Right renal pelvis (tissue), 4 donors: ENCODE measurements around the gene ABHD4. TPM values are rescaled to one million over a fixed set of nuclear protein-coding genes. Genes with fewer than 3 reads are reported as not detected.
"Not testable (repeated sequence)": the region's sequence is repeated elsewhere in the genome, so short reads cannot be mapped to it uniquely, and the experiment has no call there.

Experiments used
- DNase-seq, 4 donors: peaks; one replicate each; pipeline ENCODE4 v3.0.0-alpha.2; 2013; ENCODE audit warnings: low read depth in 4 of 4, low spot score in 3 of 4, missing footprints in 1 of 4
- polyA plus RNA-seq, 4 donors: library from polyadenylated mRNA; unstranded; fragments of 120-200 nt; gene quantifications; one replicate each; pipeline ENCODE4 v1.2.1, GENCODE V29; 2013; ENCODE audit not compliant: insufficient read length in 4 of 4

ABHD4 gene, protein sequence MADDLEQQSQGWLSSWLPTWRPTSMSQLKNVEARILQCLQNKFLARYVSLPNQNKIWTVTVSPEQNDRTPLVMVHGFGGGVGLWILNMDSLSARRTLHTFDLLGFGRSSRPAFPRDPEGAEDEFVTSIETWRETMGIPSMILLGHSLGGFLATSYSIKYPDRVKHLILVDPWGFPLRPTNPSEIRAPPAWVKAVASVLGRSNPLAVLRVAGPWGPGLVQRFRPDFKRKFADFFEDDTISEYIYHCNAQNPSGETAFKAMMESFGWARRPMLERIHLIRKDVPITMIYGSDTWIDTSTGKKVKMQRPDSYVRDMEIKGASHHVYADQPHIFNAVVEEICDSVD
- 10 to 100 TPM; 46.6 to 57.1 (median 52.7) TPM for polyA plus RNA-seq

DNA sequence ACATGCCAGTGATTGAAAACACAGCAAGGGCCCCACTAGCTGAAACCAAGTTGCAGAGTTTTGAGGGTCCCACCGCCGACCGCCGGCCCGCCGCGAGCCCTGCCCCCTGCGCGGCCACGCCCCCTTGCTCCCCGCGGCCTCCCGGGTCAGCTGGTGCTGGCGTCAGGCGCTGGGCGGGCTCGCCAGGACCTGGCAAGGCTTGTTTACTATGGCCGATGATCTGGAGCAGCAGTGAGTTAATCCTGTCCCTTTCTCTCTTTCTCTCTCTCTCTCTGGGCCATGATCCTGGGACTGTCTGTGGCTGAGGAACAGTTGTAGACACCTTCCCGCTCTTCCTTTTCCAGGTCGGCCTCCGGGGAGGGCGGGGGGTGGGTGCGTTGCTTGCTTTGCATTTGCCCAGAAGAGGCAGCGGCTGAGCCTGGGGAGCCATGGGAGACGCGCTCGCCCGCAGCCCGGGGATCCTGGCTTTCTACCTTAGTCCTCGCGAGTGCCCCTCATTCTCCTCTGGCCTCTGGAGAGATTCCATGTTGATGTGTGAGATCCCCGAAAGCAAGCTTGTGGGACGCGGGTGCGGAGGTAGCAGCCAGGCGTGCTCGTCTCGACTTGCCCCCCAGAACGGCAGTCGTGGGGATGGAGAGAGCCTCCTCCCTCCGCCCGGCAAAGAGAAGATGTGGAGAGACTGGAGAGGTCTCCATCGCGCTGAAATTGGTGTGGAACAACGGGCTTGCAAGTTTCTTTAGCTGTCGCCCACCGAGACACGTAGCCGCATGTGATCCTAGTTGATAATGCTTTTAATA, at the start of gene ABHD4:
TSS of gene ABHD4 (plus strand) at position 202 of the 797 bp plus-strand sequence. CDS start at position 209, 7 bp downstream.
- DNase-seq = peak; percentile 58 to 66 (median 66)

DNA sequence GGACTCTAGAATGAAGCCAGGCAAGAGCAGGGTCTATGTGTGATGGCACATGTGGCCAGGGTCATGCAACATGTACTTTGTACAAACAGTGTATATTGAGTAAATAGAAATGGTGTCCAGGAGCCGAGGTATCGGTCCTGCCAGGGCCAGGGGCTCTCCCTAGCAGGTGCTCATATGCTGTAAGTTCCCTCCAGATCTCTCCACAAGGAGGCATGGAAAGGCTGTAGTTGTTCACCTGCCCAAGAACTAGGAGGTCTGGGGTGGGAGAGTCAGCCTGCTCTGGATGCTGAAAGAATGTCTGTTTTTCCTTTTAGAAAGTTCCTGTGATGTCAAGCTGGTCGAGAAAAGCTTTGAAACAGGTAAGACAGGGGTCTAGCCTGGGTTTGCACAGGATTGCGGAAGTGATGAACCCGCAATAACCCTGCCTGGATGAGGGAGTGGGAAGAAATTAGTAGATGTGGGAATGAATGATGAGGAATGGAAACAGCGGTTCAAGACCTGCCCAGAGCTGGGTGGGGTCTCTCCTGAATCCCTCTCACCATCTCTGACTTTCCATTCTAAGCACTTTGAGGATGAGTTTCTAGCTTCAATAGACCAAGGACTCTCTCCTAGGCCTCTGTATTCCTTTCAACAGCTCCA, 48.7 kb upstream of the ABHD4 start:
- DNase-seq = no peak

DNA sequence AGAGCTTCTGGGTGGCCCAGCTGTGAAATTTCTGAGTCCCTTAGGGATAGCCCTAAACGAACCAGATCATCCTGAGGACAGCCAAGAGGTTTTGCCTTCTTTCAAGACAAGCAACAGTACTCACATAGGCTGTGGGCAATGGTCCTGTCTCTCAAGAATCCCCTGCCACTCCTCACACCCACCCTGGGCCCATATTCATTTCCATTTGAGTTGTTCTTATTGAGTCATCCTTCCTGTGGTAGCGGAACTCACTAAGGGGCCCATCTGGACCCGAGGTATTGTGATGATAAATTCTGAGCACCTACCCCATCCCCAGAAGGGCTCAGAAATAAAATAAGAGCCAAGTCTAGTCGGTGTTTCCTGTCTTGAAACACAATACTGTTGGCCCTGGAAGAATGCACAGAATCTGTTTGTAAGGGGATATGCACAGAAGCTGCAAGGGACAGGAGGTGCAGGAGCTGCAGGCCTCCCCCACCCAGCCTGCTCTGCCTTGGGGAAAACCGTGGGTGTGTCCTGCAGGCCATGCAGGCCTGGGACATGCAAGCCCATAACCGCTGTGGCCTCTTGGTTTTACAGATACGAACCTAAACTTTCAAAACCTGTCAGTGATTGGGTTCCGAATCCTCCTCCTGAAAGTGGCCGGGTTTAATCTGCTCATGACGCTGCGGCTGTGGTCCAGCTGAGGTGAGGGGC, 48.0 kb upstream of the ABHD4 start:
- no peak for DNase-seq

DNA sequence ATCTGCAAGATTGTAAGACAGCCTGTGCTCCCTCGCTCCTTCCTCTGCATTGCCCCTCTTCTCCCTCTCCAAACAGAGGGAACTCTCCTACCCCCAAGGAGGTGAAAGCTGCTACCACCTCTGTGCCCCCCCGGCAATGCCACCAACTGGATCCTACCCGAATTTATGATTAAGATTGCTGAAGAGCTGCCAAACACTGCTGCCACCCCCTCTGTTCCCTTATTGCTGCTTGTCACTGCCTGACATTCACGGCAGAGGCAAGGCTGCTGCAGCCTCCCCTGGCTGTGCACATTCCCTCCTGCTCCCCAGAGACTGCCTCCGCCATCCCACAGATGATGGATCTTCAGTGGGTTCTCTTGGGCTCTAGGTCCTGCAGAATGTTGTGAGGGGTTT, 46.5 kb upstream of the ABHD4 start:
- DNase-seq = no peak

DNA sequence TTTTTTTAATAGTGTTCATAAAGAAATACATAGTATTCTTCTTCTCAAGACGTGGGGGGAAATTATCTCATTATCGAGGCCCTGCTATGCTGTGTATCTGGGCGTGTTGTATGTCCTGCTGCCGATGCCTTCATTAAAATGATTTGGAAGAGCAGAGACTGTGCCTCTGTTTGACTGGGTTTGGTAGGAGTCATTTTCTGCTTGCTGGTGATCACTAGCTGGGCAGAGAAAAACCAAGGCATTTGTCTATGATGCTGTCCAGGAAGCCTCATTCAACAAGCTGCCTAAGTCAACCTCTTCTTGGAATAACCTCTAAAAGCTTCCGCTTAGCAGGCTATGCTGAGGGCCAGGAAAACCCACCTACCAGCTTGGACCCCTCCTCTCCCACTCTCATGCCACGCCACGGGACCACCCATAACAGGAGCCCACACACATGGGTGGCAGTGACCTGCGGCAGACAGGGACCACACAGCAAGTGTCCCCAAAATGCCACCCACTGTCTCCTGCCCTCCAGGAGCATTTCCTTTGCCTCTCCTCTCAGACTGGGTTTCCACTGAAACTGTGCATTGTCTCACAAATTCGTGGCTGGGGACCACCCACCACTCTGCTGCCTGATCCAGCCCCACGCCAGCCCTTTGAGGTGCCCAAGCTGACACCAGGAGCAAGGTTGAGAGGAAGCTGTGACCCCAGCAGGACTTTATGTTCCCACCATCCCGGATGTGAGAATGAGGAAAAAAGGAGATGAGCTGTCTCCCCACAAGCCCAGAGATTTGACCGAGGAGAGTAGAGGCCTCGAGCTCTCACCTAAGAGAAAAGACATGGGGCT, 45.9 kb upstream of the ABHD4 start:
- DNase-seq = no peak

DNA sequence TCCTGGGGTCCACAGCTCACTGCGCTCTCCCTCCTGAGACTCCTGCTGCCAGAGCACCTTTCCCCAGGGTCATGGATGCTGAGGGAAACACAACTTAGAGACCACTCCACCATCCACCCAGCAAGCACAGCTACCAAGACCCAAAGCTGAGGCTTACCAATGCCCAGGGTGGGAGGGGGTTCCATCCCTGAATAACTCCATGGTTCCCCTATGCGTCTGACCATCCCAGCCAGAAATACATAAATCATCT, 45.3 kb upstream of the ABHD4 start:
- DNase-seq = no peak

DNA sequence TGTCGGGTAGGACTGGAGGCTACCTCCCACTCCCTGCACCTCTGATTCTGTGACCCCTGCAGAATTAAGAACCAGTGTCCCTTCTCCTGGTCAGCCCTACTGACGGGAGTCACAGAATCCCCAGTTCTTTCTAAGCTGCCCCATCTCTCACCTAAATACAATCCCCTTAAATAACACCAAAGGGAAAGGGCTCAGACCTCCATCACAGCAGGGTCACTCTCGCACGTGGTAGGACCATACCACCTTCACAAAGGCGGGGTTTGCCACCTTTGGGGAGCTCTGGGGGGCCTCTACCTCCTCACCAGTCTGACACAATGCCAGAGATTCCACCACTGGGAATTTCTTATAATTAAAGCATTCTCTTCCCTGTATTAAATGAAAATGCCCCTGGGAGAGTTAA, 44.7 kb upstream of the ABHD4 start:
- DNase-seq = no peak

DNA sequence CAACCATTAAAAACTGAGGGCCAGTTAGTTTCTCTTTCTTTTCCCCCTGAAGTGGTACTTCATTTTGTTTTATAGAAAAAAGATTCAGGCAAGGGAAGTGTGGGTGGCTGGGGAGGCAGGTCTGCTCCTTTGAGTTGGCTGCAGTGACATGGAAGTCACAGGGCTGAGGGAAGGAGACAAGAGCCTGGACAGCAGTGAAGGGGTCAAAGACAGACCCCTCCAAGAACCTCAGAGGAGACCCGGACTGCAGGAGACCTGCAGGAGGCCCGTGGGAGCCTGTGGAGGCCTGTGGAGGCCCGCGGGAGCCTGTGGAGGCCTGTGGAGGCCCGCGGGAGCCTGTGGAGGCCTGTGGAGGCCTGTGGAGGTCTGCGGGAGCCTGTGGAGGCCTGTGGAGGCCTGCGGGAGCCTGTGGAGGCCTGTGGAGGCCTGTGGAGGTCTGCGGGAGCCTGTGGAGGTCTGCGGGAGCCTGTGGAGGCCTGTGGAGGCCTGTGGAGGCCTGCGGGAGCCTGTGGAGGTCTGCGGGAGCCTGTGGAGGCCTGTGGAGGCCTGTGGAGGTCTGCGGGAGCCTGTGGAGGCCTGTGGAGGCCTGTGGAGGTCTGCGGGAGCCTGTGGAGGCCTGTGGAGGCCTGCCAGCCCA, 44.1 kb upstream of the ABHD4 start:
- not testable (repeated sequence) for DNase-seq

DNA sequence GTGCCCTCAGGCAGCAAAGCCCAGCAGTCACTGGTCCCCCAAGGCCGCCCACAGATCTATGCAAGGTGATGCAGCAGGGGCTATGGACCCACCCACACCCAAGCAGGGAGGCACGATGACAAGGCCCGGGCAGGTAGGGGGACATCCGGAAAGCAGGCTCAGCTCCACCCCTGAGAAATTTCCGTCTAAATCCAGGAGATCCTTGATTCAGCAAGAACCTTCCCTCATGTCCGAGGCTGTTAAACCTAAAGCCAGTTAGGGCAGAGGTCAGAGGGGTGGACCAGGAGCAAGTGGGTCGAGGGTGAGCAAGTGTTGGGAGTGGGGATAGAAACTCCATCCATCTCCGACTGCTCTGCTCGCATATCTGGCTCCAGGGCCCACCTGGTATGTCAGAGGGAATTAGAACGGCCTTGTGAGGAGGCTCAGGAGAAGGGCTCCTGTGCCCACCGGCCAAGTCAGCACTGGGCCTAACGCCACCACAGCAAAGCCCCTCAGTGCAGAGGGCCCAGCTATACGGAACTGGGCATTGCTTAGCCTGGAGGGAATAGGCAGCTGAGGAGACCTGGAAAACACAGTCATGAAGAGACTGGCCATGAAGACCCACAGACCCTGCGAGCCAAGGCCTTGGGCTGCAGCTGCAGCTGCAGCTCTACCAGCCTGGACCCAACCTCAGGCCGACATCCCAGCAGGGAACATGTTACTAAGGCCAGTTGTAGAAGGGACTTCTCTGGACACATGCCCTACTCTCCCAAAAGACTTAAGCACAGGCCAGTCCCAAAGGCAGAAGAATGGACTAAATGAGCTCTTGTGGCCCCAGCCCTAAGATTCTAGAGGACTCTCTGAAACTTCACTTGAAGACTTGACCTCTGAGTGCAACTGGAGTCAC, 43.4 kb upstream of the ABHD4 start:
- no peak for DNase-seq

DNA sequence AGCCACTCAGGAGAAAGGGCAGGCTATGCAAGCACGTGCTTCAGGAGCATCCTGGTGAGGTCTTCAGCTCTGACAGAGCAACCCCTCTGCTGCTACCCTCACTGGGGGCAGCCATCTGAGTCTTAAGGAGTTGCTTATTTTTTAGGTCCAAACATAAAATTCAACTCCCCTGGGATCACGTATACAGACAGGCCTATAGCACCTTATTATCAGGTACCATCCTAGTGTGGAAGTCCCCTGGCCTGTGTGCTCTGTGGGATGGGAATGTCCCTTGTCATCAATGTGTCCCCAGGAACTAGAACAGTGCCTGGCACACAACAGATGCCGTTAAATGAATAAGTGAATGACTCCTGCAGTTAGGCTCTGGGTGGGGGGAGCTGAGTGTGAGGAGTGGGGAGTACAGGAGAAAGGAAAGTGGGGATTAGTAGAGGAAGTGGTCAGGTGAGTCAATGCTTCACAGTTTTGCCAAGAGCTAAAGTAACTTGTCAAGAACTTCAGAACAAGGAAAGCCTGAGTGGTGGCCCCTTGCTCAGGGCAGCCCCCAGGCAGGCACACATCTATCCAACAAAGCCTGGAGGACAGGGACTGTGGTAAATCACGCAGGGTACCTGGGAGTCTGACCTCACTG, 42.6 kb upstream of the ABHD4 start:
- no peak for DNase-seq

DNA sequence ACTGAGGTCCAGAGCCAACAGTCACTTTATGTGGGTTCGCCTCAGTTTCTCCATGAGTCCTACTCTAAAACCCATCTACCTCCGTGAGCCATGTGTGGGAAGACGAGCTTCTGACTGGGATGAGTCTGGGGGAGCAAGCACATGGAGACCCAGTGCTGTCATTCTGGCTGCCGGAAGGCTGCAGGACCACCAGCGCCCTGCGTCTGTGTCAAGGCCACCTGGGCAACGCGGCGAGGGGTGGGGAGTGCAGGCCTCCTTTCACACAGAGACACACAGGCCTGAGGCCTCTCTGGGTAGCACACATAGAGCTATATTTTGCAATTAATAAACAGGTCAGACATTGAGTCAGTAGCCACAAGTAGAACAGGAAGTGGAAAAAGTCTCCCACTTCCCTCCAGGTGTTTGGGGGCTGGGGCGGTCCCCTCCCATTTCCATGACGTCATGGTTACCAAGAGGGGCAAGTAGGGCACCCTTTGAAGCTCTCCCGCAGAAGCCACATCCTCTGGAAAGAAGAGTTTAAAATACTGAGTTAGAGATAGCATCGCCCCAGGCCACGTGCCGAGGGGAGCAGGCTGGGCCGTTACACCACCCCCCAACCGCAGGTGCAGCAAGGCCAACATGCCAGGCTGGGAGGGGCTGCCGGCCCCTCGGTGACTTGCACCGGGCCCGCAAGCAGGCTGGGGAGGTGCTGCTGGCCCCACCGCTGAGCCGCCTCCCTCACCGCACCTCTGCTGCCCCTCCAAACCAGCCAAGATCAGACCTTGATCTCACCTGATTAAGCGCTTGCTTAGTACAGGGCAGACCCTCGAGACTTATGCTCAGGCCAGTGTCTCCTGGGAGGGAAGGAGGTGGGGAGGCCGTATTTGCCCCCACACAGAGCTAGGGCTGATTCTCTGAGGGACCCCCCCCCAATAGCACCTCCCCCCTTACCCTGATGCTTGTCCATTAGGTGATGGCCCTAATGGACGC, 41.8 kb upstream of the ABHD4 start:
- no peak for DNase-seq

DNA sequence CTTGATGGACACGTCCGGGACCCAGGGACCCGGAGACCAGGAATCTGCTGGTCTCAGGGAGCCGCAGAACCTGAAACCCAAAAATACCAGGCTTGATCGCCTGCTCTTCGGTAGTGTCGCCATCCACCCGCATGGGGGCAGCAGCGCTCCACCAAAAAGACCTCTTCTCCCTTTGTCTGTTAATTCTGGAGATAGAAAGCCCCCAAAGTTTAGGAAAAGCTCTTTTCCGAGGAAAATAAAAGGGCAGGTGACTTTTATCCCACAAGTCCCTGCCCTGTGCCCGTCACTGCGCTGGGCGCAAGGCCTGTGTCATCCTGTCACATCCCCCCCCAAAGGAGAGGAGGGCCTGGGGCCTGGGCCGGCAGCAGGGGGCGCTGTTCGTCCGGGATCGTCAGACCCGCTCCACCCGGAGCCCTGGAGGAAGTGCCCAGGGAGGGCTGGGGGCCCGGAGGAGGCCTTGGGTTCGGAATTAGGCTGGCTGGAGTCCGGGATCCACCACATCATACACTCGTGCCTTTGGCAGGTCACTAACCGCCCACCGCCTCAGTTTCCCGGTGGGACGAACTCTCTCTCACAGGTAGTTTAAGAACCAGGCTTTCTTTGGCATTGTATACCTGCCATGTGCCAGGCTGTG, 41.0 kb upstream of the ABHD4 start:
- peak in 2 of 4 donors; percentile 69 to 83 for DNase-seq

DNA sequence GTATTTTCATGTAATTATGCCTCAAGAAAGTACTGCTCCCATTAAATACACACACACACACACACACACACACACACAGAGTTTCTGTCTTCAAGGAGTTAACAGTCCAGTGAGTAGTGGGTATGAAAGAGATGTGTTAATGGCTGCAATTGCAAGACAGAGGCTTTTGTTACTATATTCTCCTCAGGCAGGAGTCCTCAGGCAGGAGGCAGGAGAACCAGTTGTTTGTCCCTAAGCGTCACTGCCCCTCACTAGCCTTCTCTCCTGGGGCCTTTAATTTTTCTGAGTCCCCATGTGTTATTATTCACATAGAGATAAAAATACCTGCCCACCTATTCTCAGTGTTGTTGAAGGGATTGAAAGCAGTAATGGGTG, 40.3 kb upstream of the ABHD4 start:
- no peak for DNase-seq

DNA sequence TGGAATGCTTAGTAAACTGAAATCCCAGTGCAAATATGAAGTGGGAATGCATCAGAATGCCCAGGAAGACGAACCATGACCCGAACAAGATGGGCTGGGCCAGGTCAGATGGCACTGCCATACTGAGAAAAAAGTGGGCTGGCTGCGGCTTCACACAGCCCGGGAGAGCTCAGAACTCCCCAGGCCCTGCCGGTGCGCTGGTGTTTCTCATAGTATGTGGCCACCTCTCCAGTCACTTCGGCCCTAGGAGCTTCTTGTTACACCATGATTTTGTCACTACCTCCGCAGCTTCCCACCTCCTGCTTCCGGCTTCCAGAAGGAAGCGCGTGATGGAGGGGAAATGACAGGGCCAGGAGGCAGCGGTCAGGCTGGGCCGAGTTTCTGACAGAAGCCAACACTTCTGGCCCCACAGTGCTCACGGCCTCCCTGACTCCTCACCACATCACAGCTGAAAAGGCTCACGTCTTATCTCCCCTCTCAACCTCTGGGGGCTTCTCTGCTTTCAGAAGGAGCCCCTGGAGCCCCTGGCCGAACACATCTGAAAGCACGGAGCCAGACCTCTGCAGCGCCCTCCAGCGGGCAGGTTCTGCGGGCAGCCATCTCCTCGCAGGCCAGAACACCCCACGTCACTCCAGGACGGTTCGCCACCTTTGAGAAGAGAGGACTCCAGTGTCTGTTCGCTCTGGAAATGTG, 39.7 kb upstream of the ABHD4 start:
- no peak for DNase-seq

DNA sequence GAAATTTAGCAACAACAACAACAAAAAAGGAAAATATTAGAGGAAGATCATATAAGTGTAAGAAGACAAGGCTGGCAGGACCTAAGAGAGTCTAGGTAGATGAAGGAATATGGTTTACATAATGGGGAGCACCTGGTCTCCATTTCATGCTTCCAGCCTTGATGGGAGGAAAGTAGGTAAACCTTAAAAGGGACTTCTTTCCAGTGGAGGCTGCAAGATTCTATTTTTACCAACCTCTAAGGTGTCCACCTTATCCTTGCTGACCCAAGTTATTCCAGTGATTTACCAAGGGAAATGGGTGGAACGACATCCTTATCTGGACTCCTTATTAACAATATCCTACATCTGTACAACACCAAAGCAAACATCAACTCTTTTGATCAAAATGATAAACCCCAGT, 39.1 kb upstream of the ABHD4 start:
- DNase-seq = no peak

DNA sequence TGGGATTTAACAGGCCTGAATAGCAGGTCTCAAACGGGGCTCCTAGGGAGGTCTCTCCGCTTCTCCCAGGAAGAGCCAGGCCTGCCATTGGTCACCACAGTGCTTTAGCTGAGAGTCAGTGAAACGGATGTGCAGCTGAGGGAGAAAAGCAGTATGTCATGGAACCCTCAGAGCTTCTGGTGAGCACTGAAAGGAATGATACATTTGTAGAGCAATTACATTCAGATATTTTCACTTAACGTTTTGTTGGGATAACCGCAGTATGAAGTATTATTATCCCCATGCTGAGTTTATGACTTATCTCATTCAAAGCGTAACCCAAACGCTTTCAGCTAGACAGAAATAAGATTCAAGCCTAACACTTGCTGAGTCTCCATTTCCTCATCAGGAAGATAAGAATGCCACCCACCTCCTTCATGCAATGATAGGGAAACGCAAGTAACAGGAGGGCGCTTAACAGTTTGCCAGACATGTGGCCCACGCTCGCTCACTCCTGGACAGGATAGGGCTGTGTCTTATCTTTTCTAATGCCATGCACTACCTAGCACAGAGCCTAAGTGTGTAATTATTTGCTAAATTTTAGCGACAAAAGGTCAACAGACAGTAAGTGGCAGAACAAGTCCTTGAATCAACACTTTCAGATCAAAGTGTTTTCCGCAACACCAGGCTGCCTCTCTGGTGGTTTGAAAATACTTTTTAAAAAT, 37.3 kb upstream of the ABHD4 start:
- no peak for DNase-seq
